Keratinocyte (primary cell): Measurements from ENCODE around the gene FOXD4L6. TPM values are rescaled to one million over a fixed set of nuclear protein-coding genes. Genes with fewer than 3 reads are reported as not detected.
"Not testable (repeated sequence)": the region's sequence is repeated elsewhere in the genome, so short reads cannot be mapped to it uniquely, and the experiment has no call there.

ENCODE experiments used
- DNase-seq: peaks from one replicate; pipeline ENCODE4 v3.0.0-alpha.2; 2011; ENCODE audit warnings: low read depth, missing footprints, low spot score
- FAIRE-seq: peaks from 2 replicates; lab custom pipeline; 2011; peaks lifted over from hg19 to GRCh38; lab: Jason Lieb, UNC
- H2AFZ ChIP-seq: 2 replicates; pipeline ENCODE4 v1.6.0; 2012; ENCODE audit warnings: low read length, control low read depth, inconsistent platforms; ENCODE audit not compliant: control insufficient read depth
- H3K27ac ChIP-seq: 2 replicates; pipeline ENCODE4 v1.5.1; 2011; ENCODE audit warnings: low read length; ENCODE audit not compliant: control insufficient read depth, insufficient read depth
- H3K27me3 ChIP-seq: 3 replicates; pipeline ENCODE4 v1.6.0; 2011; ENCODE audit warnings: low read length; ENCODE audit not compliant: control insufficient read depth, insufficient read depth; ENCODE audit errors: extremely low read depth
- H3K36me3 ChIP-seq, 2 experiments: 2 replicates in 1 of 2; 3 replicates in 1 of 2; pipeline ENCODE4 v1.5.1; 2011; ENCODE audit warnings: low read length in 2 of 2, mild to moderate bottlenecking in 1 of 2; ENCODE audit not compliant: control insufficient read depth in 2 of 2, insufficient read depth in 2 of 2; ENCODE audit errors: extremely low read depth in 1 of 2
- H3K4me1 ChIP-seq: 3 replicates; pipeline ENCODE4 v1.5.1; 2011; ENCODE audit warnings: low read length; ENCODE audit not compliant: control insufficient read depth, insufficient read depth; ENCODE audit errors: extremely low read depth
- H3K4me2 ChIP-seq: 3 replicates; pipeline ENCODE4 v1.6.0; 2011; ENCODE audit warnings: low read depth, low read length; ENCODE audit not compliant: control insufficient read depth, insufficient read depth; ENCODE audit errors: extremely low read depth
- H3K4me3 ChIP-seq, 3 experiments: fragments of 200-600 bp in 1 of 3; sonication (generic) in 1 of 3; 2 replicates in 2 of 3; 3 replicates in 1 of 3; pipeline ENCODE4 v1.5.1; 2011 to 2016; ENCODE audit warnings: low read length in 3 of 3, mild to moderate bottlenecking in 3 of 3, control low read depth in 2 of 3, inconsistent platforms in 1 of 3, low read depth in 1 of 3, mixed read lengths in 1 of 3, mixed run types in 1 of 3, moderate library complexity in 1 of 3; ENCODE audit not compliant: control insufficient read depth in 2 of 3, insufficient read depth in 2 of 3; ENCODE audit errors: extremely low read depth in 1 of 3
- H3K79me2 ChIP-seq: 2 replicates; pipeline ENCODE4 v1.6.0; 2012; ENCODE audit warnings: low read length; ENCODE audit not compliant: control insufficient read depth, insufficient read depth
- H3K9ac ChIP-seq: 3 replicates; pipeline ENCODE4 v1.6.0; 2011; ENCODE audit warnings: low read length; ENCODE audit not compliant: control insufficient read depth, insufficient read depth; ENCODE audit errors: extremely low read depth
- H3K9me1 ChIP-seq: 3 replicates; pipeline ENCODE4 v1.6.0; 2011; ENCODE audit warnings: low read length; ENCODE audit not compliant: control insufficient read depth, insufficient read depth; ENCODE audit errors: extremely low read depth
- H3K9me3 ChIP-seq: 2 replicates; pipeline ENCODE4 v1.5.1; 2012; ENCODE audit warnings: low read depth, low read length; ENCODE audit not compliant: control insufficient read depth
- H4K20me1 ChIP-seq: 3 replicates; pipeline ENCODE4 v1.6.0; 2011; ENCODE audit warnings: low read length; ENCODE audit not compliant: control insufficient read depth, insufficient read depth; ENCODE audit errors: extremely low read depth
- dilution Hi-C: fragments of 300-500 bp; cut with MboI; formaldehyde crosslinking; loops from one replicate; pipeline ENCODE4 v1.7.0; 2020; ENCODE audit warnings: low sequenced_read_pairs; ENCODE audit not compliant: extremely low pct_ligation_motif_present
- polyA minus RNA-seq, 3 experiments: library from RNA; depleted of rRNA, polyadenylated mRNA; stranded (reverse); fragments of >200 nt; gene quantifications; 1 replicate in 1 of 3; 2 replicates in 1 of 3; 3 replicates in 1 of 3; pipeline ENCODE4 v1.2.3, GENCODE V29; 2011
- polyA plus RNA-seq, 5 experiments: library from polyadenylated mRNA; depleted of rRNA in 3 of 5; stranded (reverse) in 3 of 5; stranded (forward) in 1 of 5; unstranded in 1 of 5; fragments of >200 nt; gene quantifications; 1 replicate in 1 of 5; 2 replicates in 3 of 5; 3 replicates in 1 of 5; pipeline versions ENCODE4 v1.2.1 to v1.2.3, GENCODE V29; 2011 to 2012; ENCODE audit warnings: missing spikeins in 2 of 5, low read depth in 1 of 5, low replicate concordance in 1 of 5

The FOXD4L6 gene
- polyA plus RNA-seq (0.03 to 0.19 TPM in 2 of 3 replicates, not detected in the other), polyA minus RNA-seq (0.33 to 0.40 TPM in 2 of 3 replicates, not detected in the other)
- polyA plus RNA-seq (2011; ENCODE audit: low read depth), result not detected
- polyA plus RNA-seq (2011; cell fraction: cytosol; rRNA removed), result not detected in 2 replicates
- polyA plus RNA-seq (2011; cell fraction: nucleus; rRNA removed), result 0.24 and 0.34 TPM in 2 replicates
- polyA plus RNA-seq (2012; ENCODE audit: low replicate concordance), result not detected in 2 replicates
- not detected for polyA minus RNA-seq (2011; cell fraction: cytosol; rRNA and poly(A)+ RNA removed)
- 0.39 and 0.63 TPM in 2 replicates for polyA minus RNA-seq (2011; cell fraction: nucleus; rRNA and poly(A)+ RNA removed)

GRCh38 chr9:41128581-41128980 lies at the start of gene FOXD4L6:
Gene FOXD4L6, minus strand, starts transcription at chr9:41128681. Its CDS starts 298 bp downstream, at chr9:41128383.
- dilution Hi-C loops, H3K27me3 ChIP-seq, H3K9me1 ChIP-seq, H3K36me3 ChIP-seq, H3K79me2 ChIP-seq, H4K20me1 ChIP-seq, DNase-seq, H3K9ac ChIP-seq, H3K4me1 ChIP-seq, H2AFZ ChIP-seq, H3K9me3 ChIP-seq, H3K4me3 ChIP-seq, FAIRE-seq, H3K4me2 ChIP-seq, H3K27ac ChIP-seq: not testable (repeated sequence)

GRCh38 chr9:41174994-41175393 lies 46.5 kb upstream of the FOXD4L6 start:
- H3K9me3 ChIP-seq, H3K36me3 ChIP-seq, H3K4me1 ChIP-seq, H4K20me1 ChIP-seq, H3K4me2 ChIP-seq, FAIRE-seq, H2AFZ ChIP-seq, H3K4me3 ChIP-seq, H3K9ac ChIP-seq, DNase-seq, H3K27ac ChIP-seq, dilution Hi-C loops, H3K9me1 ChIP-seq, H3K79me2 ChIP-seq, H3K27me3 ChIP-seq: not testable (repeated sequence)

- H3K36me3 ChIP-seq, H3K4me2 ChIP-seq, H3K4me1 ChIP-seq, H4K20me1 ChIP-seq, H3K79me2 ChIP-seq, H3K9me3 ChIP-seq, dilution Hi-C loops, H3K27ac ChIP-seq, H3K9me1 ChIP-seq, FAIRE-seq, H3K27me3 ChIP-seq, H3K4me3 ChIP-seq, H3K9ac ChIP-seq, DNase-seq, H2AFZ ChIP-seq: not testable (repeated sequence)
These were observed 21.6 kb upstream of the FOXD4L6 start for GRCh38 chr9:41150116-41150515.

GRCh38 chr9:41141878-41142277 lies 13.4 kb upstream of the FOXD4L6 start:
- dilution Hi-C loops, FAIRE-seq, H4K20me1 ChIP-seq: not testable (repeated sequence)

GRCh38 chr9:41126746-41127446 lies 1.6 kb downstream of the FOXD4L6 start:
- FAIRE-seq, DNase-seq, H3K36me3 ChIP-seq, H3K27me3 ChIP-seq, H3K4me1 ChIP-seq, H2AFZ ChIP-seq, H4K20me1 ChIP-seq, H3K27ac ChIP-seq, H3K4me3 ChIP-seq, H3K79me2 ChIP-seq, H3K9me1 ChIP-seq, dilution Hi-C loops, H3K9ac ChIP-seq, H3K9me3 ChIP-seq, H3K4me2 ChIP-seq: not testable (repeated sequence)

More at GRCh38 chr9:41141878-41142277, 13.4 kb upstream of the FOXD4L6 start:
- H3K9me3 ChIP-seq, H3K36me3 ChIP-seq, H2AFZ ChIP-seq, H3K4me3 ChIP-seq, H3K4me2 ChIP-seq, H3K27ac ChIP-seq, H3K79me2 ChIP-seq, DNase-seq, H3K9ac ChIP-seq, H3K4me1 ChIP-seq, H3K27me3 ChIP-seq, H3K9me1 ChIP-seq: not testable (repeated sequence)
